Muscle layer of duodenum (tissue), 2 donors: Measurements from ENCODE around the gene ZNF618.

Source experiments
- H3K27ac ChIP-seq: one replicate; pipeline ENCODE4 v1.7.0; 2013; ENCODE audit warnings: mild to moderate bottlenecking, low read length
- H3K27me3 ChIP-seq: one replicate; pipeline ENCODE4 v1.7.0; 2013; ENCODE audit warnings: low read depth, mild to moderate bottlenecking, control low read depth, low read length
- H3K36me3 ChIP-seq, 2 donors: one replicate each; pipeline ENCODE4 v1.7.0; 2013; ENCODE audit warnings: low read length in 2 of 2, control low read depth in 1 of 2, mild to moderate bottlenecking in 1 of 2; ENCODE audit not compliant: insufficient read depth in 2 of 2, control insufficient read depth in 1 of 2
- H3K4me1 ChIP-seq, 2 donors: one replicate each; pipeline ENCODE4 v1.7.0; 2013; ENCODE audit warnings: low read length in 2 of 2, mild to moderate bottlenecking in 2 of 2, control low read depth in 1 of 2, moderate library complexity in 1 of 2; ENCODE audit not compliant: insufficient read depth in 2 of 2, control insufficient read depth in 1 of 2
- H3K4me3 ChIP-seq, 2 donors: one replicate each; pipeline ENCODE4 v1.7.0; 2013; ENCODE audit warnings: low read length in 2 of 2, low read depth in 1 of 2, mild to moderate bottlenecking in 1 of 2
- H3K9me3 ChIP-seq, 2 donors: one replicate each; pipeline ENCODE4 v1.7.0; 2013; ENCODE audit warnings: low read length in 2 of 2, control low read depth in 1 of 2, mild to moderate bottlenecking in 1 of 2; ENCODE audit not compliant: control insufficient read depth in 1 of 2
- donor health status: healthy.

Gene ZNF618

GRCh38 chr9:114075602-114076001, 199.5 kb downstream of the ZNF618 start:
- Histone ChIP-seq H3K36me3 (no peaks in the 10 kb centered on the region), H3K4me3 (no peak overlapping the region), H3K27ac (no peak overlapping the region)

GRCh38 chr9:114076237-114077161, 200.4 kb downstream of the ZNF618 start:
- Histone ChIP-seq H3K27ac (no peak overlapping the region), H3K4me3 (no peak overlapping the region), H3K4me1 (peaks cover 0 to 8% of the 10 kb centered on the region in 2 donors), H3K9me3 (no peaks in the 10 kb centered on the region), H3K36me3 (no peaks in the 10 kb centered on the region), H3K27me3 (peaks cover 6% of the 10 kb centered on the region)

More at GRCh38 chr9:114075602-114076001, 199.5 kb downstream of the ZNF618 start:
- Histone ChIP-seq H3K4me1 (peaks cover 0 to 8% of the 10 kb centered on the region in 2 donors), H3K9me3 (no peaks in the 10 kb centered on the region), H3K27me3 (peaks cover 6% of the 10 kb centered on the region)

- Histone ChIP-seq H3K4me3 (no peak overlapping the region), H3K36me3 (no peaks in the 10 kb centered on the region), H3K9me3 (no peaks in the 10 kb centered on the region), H3K27me3 (peaks cover 6% of the 10 kb centered on the region), H3K27ac (no peak overlapping the region), H3K4me1 (peaks cover 0 to 4% of the 10 kb centered on the region in 2 donors)
Measured at GRCh38 chr9:114077162-114077837, 201.2 kb downstream of the ZNF618 start.

GRCh38 chr9:114078021-114078780, 202.1 kb downstream of the ZNF618 start, which contains the start of gene AMBP:
Gene AMBP (minus strand): TSS chr9:114078300. CDS start chr9:114078209, 91 bp downstream.
- peaks cover 6% of the 10 kb centered on the region for H3K27me3 ChIP-seq
- no peak within 1 kb of the TSS for H3K4me3 ChIP-seq
- no peaks in the 10 kb centered on the region for H3K9me3 ChIP-seq
- no peak within 1 kb of the TSS for H3K27ac ChIP-seq
- peaks cover 0 to 3% of the 10 kb centered on the region in 2 donors for H3K4me1 ChIP-seq
- H3K36me3 ChIP-seq: no peaks in the 10 kb centered on the region

GRCh38 chr9:114078781-114079156, 202.7 kb downstream of the ZNF618 start:
- H3K27ac ChIP-seq: no peak overlapping the region
- peaks cover 0 to 3% of the 10 kb centered on the region in 2 donors for H3K4me1 ChIP-seq
- H3K27me3 ChIP-seq: peaks cover 6% of the 10 kb centered on the region
- no peak overlapping the region for H3K4me3 ChIP-seq
- H3K36me3 ChIP-seq: no peaks in the 10 kb centered on the region
- no peaks in the 10 kb centered on the region for H3K9me3 ChIP-seq

GRCh38 chr9:114080195-114080772, 204.2 kb downstream of the ZNF618 start:
- Histone ChIP-seq H3K27ac (no peak overlapping the region), H3K9me3 (no peaks in the 10 kb centered on the region), H3K4me1 (peaks cover 0 to 3% of the 10 kb centered on the region in 2 donors), H3K4me3 (no peak overlapping the region), H3K36me3 (no peaks in the 10 kb centered on the region), H3K27me3 (peaks cover 6% of the 10 kb centered on the region)

- H3K27ac ChIP-seq: peak overlapping the region; percentile 51
- H3K4me3 ChIP-seq: no peak overlapping the region
- peaks cover 6% of the 10 kb centered on the region for H3K27me3 ChIP-seq
- H3K9me3 ChIP-seq: no peaks in the 10 kb centered on the region
- no peaks in the 10 kb centered on the region for H3K36me3 ChIP-seq
- H3K4me1 ChIP-seq: peaks cover 0 to 3% of the 10 kb centered on the region in 2 donors
Measured at GRCh38 chr9:114080773-114081440, 204.8 kb downstream of the ZNF618 start.

GRCh38 chr9:114081441-114082016, 205.4 kb downstream of the ZNF618 start:
- Histone ChIP-seq H3K27me3 (peaks cover 3% of the 10 kb centered on the region), H3K9me3 (no peaks in the 10 kb centered on the region), H3K36me3 (no peaks in the 10 kb centered on the region), H3K4me1 (peaks cover 0 to 3% of the 10 kb centered on the region in 2 donors), H3K4me3 (no peak overlapping the region), H3K27ac (peak overlapping the region; percentile 51)

GRCh38 chr9:114082017-114082762, 206.1 kb downstream of the ZNF618 start:
- H3K4me3 ChIP-seq: no peak overlapping the region
- no peaks in the 10 kb centered on the region for H3K27me3 ChIP-seq
- H3K9me3 ChIP-seq: no peaks in the 10 kb centered on the region
- peaks cover 0 to 3% of the 10 kb centered on the region in 2 donors for H3K4me1 ChIP-seq
- H3K27ac ChIP-seq: no peak overlapping the region
- H3K36me3 ChIP-seq: no peaks in the 10 kb centered on the region
